Measurements from ENCODE around the gene CCDC33.
A peak's percentile ranks its signal among the peaks of the same experiment; 100 is the strongest.

The CCDC33 gene

GRCh38 chr15:74235962-74236361 lies at the start of gene CCDC33:
Gene CCDC33, plus strand, starts transcription at chr15:74236326. Its CDS starts 394 bp downstream, at chr15:74236720.
- DNase-seq (ENCODE audit: low read depth) = no peak

- DNase-seq (ENCODE audit: low read depth) = no peak
Observed at GRCh38 chr15:74188216-74188615, 47.9 kb upstream of the CCDC33 start.

GRCh38 chr15:74191798-74192197 lies 44.3 kb upstream of the CCDC33 start:
- DNase-seq (ENCODE audit: low read depth) = no peak

GRCh38 chr15:74192751-74193150 lies 43.4 kb upstream of the CCDC33 start:
- DNase-seq (ENCODE audit: low read depth) = no peak

- no peak for DNase-seq (ENCODE audit: low read depth)
Observed at GRCh38 chr15:74193299-74193718, 42.8 kb upstream of the CCDC33 start.

GRCh38 chr15:74193905-74194304 lies 42.2 kb upstream of the CCDC33 start:
- DNase-seq (ENCODE audit: low read depth) = no peak

GRCh38 chr15:74194572-74195559 lies 41.3 kb upstream of the CCDC33 start:
- DNase-seq (ENCODE audit: low read depth) = no peak

- DNase-seq (ENCODE audit: low read depth) = peak; percentile 90
Observed at GRCh38 chr15:74196175-74196574, 40.0 kb upstream of the CCDC33 start.

GRCh38 chr15:74197176-74197965 lies 38.8 kb upstream of the CCDC33 start:
- no peak for DNase-seq (ENCODE audit: low read depth)

- DNase-seq (ENCODE audit: low read depth) = no peak
Observed at GRCh38 chr15:74199297-74199652, 36.9 kb upstream of the CCDC33 start.

GRCh38 chr15:74200412-74200815 lies 35.7 kb upstream of the CCDC33 start:
- DNase-seq (ENCODE audit: low read depth) = peak; percentile 72

GRCh38 chr15:74200871-74201419 lies 35.2 kb upstream of the CCDC33 start:
- DNase-seq (ENCODE audit: low read depth) = no peak

- no peak for DNase-seq (ENCODE audit: low read depth)
Observed at GRCh38 chr15:74201710-74202420, 34.3 kb upstream of the CCDC33 start.

GRCh38 chr15:74202452-74203401 lies 33.4 kb upstream of the CCDC33 start, which contains the start of gene STRA6:
Gene STRA6, minus strand, starts transcription at chr15:74202787. Its CDS starts 520 bp downstream, at chr15:74202267.
- DNase-seq (ENCODE audit: low read depth) = no peak

GRCh38 chr15:74203914-74204431 lies 32.2 kb upstream of the CCDC33 start:
- no peak for DNase-seq (ENCODE audit: low read depth)

GRCh38 chr15:74205582-74205947 lies 30.6 kb upstream of the CCDC33 start:
- no peak for DNase-seq (ENCODE audit: low read depth)

GRCh38 chr15:74206801-74207281 lies 29.3 kb upstream of the CCDC33 start:
- DNase-seq (ENCODE audit: low read depth) = no peak

GRCh38 chr15:74207652-74208440 lies 28.3 kb upstream of the CCDC33 start:
- no peak for DNase-seq (ENCODE audit: low read depth)

GRCh38 chr15:74208496-74208895 lies 27.6 kb upstream of the CCDC33 start:
- DNase-seq (ENCODE audit: low read depth) = no peak
